A204.1 (cell line): ENCODE measurements around the gene TNFRSF13B.
"Not testable (repeated sequence)": the region's sequence is repeated elsewhere in the genome, so short reads cannot be mapped to it uniquely, and the experiment has no call there.

Experiments used
- FAIRE-seq: peaks from 2 replicates; lab custom pipeline; 2012; peaks lifted over from hg19 to GRCh38; lab: Jason Lieb, UNC

The TNFRSF13B gene

DNA sequence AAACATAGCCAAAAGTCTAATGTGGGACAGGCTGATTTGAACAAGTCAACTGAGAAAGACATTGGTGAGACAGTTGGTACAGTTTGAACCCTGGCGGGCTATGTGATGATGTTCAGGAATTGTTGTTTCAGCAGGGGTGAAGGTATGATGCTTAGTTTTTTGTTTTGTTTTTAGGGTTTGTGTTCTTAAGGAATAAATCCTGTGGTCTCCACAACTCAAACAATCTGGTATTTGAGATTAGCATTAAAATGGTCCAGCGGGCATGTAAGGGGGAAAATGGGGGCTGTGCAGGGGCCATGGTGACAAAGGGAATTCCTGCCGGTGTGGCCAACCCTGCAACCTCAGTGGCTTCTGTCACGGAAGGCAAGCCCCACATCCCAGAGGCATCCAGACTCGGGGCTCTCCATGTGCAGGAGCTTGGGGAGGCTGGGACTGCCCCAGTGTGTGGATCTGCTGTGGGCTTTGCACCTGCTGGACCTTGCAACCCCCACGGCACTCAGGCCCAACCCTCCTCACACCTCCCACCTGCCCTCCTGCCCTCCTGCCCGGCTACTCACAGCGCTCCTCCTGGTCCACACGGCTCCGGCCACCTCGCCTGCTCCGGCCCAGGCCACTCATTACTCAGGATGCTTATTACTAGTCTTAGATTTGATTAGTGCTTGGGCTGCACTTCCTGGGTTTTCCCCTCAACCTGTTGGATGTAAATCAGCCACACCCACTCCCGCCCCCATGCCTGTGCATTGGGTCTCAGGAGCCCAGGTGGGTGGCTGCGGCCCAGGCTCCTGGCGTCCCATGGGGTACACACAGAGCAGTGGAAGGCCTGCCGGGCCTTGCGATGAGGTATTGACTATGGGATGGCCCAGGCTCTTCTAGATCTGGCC, at the start of gene TNFRSF13B:
TNFRSF13B (minus strand) TSS at position 661 of the 881 bp plus-strand sequence; CDS start at position 618, 43 bp downstream.
- no peak for FAIRE-seq

DNA sequence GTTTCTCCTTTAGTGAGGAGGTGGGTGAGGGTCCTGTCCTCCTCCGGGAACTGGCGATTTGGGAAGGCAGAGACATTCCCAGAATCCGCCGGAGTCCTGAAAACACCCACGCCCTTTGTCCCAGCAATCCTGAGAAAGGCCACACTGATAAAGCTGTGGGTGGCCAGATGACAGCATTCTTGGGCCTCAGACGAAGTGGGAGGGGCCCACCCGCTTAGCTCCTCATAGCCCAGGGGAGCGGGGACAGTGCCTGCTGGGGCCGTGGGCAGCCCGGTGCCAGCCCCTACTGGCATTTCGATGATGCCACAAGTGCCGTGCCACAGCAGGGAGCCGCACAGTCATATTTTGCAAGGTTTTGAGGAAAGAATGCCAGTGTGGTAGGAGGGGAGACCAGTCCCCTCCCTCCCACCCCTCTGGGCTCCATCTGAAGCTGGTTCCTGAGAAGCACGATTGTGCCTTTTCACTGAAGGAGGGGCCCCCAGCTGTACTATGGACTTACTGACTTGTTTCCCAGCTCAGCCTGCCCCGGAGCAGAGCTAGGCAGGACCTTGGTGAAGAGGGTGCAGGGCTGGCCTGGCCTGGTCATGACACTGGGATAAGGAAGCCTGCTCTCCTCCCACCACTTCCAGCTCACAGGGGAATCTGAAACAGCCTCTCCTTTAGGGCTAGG, 49.4 kb upstream of the TNFRSF13B start:
- no peak for FAIRE-seq

DNA sequence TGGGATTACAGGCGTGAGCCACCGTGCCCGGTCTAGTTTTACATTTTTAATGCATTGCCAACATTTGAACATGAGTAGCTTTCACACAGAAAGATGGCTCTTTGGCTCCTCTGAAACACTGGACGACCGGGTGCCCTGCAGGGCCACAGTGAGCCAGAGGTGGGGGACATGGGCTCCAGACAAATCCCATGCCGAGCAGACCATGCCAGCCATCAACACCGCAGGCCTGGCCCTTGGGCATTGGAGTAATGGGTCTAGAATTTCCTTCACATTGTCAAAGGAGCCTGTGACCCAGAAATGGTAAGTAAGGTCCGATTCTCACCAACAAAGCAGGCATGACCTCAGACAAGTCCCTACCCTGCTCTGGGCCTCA, 48.9 kb upstream of the TNFRSF13B start:
- no peak for FAIRE-seq

DNA sequence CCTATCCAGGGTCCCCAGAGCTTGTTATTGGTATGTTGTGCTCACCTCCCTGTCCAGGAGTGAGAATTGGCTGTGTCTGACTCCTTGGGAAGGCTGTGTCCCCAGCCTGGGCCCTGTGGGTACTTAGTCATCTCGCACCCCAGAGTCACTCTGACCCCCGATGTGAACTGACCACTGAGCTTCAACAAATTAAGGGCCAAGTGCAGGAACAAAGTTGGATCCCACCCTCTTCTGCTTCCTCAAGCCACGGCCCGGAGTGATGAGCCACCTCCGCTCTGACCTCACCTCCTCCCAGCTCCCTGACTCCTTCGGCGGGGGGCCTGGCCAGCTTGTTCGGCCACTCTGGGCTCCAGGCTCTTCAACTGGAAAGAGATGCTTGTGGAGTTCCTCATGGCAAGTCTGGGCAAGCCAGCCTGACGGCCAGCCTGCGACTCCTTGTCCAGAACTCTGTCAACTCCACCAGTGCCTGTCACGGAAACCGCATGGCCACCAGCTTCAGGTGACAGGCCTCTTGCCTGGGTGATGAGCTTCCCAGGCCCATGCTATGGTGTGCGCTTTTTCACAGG, 48.1 kb upstream of the TNFRSF13B start:
- no peak for FAIRE-seq

DNA sequence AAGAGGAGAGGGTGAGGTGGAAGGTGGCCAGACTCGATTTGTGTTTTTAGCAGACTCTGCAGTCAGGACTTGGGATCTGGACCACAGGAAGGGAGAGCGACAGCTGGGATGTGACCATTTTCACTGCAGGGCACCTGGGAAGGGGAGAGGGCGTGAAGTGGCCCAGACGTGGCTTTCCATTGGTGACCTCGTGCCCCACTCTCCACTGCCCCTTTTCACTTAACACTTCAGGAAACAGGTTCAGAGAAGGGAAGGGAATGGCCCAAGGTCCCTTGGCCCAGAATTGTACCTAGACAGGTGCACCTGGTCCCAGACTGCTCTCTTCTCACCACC, 47.5 kb upstream of the TNFRSF13B start:
- no peak for FAIRE-seq

DNA sequence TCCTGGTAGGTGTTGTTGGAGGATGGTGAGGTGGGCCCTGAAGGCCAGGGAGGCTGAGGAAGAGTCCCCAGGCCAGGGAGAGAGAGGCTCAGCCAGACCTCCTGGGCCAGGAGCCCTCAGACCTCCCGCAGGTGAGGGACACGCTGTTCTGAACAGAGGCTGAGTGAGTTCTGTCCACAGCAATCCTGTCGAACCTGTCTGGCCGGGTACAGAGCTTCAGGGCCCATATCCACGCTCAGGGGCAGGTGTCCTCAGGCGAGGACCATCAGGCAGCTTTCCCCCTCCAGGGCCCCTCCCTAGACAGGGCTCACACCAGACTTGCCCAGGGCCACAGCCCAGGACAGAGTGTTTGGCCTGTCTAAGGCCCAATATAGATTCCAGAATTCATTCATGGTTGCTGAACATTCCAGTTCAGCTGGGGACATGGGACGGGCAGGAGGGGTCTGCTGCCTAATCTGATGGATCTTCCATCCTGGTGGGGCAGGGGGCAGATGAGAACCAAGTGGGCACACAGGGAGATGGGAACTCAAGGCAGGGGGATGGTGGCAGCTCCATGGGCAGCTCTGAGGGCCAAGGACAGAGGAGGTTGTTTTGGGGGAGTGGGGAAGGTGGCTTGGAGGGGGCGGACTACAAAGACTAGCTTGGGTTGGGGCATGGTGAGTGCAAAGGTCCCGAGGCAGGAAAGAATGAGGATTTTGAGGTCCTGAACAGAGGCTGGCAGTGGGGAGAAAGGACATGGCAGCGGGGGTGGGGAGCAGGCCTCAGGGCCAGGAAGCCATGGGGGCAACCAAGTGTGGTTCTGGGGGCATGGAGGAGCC, 46.9 kb upstream of the TNFRSF13B start:
- FAIRE-seq, result no peak

DNA sequence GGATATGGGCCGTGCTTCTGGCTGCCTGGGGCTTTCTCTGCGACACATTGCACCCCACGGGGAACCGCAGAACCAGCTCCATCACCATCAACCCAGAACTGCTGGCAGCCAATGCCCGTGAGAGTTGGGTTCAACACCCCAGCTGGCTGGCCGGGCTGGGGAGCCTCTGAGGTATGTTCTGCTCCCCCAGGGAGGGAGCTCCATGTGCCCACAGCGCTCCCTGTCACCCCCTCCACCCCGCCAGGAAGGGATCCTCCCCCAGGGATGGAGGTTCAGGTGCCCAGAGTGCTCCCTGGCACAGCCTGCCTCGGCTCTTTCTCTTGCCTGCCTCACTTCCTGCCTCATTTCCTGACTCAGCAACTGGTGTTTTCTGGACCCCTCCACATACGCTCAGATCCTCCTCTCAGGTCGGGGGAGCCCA, 46.1 kb upstream of the TNFRSF13B start:
- no peak for FAIRE-seq

DNA sequence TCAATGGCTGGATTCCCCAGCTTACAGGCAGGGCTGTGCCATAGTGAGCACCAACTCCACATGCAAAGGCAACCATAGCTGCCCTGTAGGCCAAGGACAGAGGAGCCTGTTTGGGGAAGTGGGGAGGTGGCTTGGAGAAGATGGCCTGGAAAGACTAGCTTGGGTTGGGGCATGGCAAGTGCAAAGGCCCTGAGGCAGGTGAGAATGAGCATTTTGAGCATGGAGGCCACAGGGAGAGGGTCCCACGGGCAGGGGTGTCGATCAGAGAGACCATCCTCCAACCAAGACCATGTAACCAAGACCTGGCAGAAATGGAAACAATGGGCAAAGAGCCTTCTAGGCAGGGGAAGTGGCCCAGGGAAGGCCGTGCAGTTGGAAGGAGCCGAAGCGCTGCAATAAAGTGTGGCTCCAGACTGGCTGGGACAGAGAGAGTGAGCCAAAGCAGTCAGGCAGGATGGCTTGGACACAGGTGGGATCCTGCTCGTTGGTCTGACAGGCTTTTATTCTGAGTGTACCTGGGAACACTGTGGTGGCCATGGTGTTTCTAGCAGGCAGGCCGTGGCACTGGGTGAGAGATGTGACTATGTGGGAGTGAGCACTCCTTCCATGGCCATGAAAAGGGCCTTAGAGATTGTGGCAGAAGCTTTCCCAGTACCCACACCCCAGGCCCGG, 45.6 kb upstream of the TNFRSF13B start:
- no peak for FAIRE-seq

DNA sequence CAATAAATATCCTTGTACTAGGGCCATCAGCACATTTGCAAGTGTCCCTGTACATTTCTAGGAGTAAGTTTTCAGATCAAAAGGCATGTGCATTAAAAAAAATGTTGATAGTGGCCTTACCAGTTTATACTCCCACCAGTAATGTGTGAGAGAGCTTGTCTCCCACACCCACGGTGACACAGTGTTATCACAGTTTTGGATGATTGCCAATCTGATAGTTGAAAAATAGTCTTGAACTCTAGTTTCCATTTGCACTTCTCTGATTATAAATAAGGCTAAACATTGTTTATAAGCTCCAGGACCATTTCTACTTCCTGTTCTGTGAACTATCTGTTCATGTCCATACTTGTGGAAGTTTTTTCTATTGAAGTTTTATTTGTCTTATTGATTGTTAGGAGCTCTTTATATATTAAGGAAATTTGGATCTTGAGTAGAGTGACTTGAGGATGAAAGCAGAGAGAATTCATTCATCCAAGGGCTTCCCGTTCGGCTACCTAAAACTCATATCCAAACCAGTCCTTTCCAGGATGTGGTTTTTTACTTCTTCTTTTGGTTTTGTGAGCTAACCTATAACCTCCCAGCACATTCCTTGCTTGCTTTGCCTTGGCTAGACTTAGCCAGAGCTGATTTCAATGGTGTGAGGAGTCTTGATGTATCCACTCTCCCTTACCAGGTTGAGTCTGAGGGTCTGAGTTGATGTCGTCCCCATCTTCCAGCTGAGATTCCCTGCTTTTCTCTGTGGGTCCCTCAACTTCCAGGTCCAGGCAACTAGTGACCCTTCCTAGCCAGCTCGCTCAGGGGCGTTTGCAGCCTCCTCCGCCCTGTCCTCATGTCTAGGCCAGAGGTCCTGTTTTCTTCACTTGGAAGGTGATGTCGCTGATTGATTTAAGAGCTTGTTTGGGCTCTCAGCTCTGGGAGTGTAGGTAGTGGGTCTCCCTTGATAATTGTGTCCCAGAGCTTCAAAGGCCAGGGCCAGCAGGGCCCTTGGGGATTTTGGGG, 44.6 kb upstream of the TNFRSF13B start:
- not testable (repeated sequence) for FAIRE-seq

DNA sequence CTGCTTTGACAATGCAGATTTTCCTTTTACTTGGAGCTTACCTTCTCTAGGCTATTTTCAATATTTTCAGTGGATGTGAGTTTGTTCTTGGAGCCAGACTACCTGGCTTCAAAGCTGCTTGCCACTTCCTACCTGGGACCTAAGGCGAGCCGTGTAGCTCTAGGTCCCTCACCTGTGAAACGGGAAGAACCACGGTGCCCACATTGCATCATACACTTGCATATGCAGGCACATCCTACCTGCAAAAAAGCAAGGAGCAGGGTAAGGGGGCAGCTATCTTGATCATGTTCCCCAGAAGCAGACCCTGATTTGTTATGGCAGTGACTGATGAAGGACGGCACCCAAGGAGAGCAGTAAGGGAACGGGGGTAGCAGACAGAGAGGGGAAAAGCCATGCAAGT, 43.3 kb upstream of the TNFRSF13B start:
- no peak for FAIRE-seq

DNA sequence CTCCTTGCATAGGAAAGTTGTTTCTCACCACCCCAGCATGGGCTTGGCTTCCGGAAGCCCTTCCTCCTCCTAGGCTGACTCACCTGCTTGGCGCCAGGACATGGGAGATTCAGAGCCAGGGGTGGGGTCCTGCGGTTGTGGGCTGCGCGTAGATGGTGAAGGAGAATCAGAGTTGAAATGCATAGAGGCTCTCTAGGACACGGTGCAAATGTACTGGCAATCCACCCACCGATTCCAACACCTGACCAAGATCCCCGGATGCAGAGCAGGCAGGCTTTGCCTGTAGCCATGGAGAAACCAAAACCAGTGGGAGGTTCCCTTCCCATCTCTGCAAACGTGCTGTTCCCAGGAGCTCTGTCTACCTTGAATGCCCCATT, 42.8 kb upstream of the TNFRSF13B start:
- FAIRE-seq, result not testable (repeated sequence)

DNA sequence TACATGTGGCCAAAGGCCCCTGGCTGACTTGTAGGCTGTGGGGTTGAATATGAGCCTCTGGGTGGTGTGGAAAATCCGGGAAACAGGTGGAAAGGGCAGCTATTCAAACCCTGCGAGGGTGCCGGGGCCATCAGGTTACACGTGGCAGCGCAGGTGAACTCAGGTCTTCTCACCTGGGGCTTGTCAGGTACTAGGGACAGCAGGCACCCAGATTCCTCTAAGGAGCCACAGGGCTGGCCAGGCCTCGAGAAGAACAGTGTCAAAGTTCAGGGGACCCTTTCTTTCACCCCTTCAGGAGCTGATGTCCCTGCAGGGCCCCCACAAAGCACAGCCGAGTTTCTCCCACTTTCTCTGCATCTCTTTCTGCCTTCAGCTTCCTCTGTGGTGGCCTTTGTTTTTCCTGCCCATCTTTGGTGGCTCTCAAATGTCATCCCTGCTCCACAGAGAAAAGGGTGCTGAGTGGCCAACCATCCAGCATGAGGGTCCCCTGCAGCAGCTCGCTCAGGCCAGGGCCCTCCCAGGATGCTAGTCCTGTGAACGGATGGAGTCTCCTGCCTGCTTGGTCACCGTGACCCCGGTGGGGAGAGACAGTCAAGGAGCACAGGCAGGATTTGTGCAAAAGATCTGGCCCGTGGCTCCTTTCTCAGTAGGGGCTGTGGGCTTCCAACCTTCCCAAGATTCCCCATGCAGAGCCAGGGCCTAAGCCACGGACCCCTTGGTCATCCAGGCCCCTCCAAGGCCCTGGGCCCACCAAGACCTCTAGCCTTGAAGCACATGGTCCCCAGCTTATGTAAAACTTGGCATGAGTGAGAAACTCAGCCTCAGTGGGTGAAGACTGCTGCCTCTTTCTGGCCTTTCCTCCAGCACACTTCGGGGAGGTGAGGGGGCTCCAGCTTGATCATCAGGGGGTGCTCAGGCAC, 42.2 kb upstream of the TNFRSF13B start:
- not testable (repeated sequence) for FAIRE-seq

DNA sequence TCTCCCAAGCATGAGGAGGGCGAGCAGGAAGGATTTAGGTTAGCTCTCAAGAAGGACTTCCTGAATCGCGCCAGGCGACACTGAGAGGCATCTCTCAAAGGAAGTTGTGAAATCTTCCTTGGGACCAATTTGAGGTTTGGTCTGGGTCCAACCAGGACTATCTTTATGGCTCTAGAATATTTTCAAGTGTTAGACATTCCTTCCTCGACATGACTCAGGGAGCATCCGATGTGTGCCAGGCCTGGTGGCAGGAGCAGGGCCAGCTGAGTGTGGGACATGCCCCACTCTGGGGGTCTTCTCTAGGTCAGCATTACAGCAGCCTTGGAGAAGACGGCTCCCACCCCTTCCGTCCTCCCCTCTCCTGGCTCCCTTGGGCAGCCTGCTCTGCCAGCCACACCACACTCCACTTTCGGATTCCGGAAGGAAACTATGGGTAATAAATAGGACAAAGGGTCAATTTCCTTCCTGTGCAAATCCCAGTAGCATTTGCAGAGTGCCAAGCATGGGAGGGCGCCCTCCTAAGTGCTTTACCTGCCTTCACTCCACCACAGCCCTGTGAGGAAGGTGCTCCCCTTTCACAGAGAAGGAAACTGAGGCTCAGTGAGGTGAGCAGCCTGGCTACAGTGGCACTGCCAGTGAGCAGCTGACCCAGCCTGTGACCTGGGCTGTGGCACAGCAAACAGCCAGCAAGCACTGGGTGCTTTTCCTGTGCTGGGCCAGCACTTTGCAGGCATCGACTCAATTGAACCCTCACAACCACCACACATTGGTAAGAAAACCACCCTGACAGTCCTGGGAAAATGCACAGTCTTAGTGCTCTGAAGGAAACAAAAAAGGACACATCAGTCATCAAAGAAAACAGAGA, 39.4 kb upstream of the TNFRSF13B start:
- FAIRE-seq, result not testable (repeated sequence)

DNA sequence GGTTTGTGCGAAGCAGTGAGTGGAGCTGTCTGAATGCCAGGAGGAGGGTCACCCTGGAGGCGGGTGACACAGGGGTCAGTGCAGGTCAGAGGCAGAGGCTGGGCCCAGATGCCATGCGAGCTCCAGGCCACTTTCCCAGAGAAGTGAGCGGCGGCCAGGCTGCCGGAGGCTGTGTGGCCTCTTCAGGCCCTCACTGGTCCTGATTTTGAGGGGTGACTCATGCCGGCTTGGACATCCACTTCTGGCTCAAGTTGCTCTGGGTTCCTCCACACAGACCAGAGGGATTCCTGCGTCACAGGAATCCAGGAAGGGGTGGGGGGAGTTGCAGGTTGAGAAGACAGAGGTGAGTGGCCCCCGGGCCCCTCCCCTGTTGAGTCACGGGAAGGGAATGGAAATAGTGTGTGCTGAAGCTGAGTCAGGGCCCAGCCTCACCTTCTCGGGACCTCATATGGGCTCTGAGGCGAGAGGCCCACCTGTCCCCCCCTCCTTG, 38.7 kb upstream of the TNFRSF13B start:
- not testable (repeated sequence) for FAIRE-seq

DNA sequence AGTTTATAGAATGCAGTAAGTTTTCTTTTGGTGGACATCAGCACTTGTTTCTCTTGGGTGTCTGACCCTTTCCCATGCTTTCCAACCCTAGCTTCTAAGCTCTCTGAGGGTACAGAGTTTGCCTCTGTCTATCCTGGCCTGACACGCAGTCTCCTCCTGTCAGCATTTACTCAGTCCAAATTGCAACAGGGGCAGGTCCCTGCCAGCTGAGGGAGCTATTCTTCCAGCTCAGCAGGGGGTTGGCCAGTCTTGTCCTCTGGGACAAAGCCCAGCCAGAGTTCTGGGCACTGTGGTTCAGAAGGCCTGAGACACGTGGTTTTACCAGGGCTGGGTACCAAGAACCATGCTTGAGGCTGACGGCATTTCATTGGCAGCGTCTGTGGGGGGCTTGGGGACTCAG, 38.1 kb upstream of the TNFRSF13B start:
- FAIRE-seq, result not testable (repeated sequence)

DNA sequence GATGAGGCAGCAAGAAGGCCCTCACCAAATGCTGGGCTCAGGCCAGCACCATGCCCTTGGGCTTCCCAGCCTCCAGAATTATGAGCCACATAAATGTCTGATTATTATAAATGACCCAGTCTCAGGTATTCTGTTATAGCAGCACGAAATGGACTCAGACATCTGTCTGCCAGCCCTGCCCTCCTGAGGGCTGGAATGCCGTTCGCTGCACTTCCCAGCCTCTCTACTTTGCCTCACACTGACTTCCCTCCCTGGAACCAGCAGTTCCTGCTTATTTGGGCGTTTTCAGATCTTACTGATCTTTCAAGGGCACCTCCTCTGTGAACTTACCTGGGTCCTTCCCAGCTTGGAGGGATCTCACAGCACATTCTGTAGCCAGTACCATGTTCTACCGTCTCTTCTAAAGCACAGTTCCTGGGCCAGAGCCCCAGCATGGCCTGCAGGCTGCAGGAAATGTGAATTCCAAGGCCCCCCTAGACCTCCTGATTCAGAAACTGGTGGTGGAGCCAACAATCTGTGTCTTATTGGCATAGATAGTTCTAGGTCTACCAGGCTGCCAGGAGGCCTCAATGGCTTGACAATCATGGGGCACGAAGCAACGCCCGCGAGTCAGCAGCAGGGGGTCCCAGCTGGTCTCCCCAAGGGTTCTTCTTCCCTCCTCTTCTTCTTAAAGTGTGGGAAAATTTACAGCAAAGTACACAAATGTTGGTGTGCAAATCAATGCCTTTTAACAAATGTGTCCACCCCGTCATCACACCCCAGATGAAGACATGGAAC, 36.9 kb upstream of the TNFRSF13B start:
- not testable (repeated sequence) for FAIRE-seq

DNA sequence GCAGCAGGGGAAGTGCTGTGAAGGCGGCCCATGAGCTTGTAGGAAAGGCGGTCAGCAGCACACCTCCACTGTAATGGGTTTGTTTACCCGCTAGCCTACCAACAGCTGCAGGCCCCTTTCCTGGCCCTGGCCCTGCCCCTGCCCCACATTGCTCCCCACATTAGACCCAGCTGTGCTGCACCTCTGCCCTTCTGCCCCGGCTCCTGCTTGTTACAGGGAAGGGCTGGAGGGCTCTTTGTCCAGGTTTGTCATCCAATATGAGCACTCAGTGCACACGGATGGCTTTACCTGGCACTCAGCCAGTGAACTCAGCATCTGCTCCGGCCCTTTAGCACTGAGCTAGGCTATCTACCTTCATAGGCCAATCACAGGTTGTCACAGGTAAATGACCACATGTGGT, 36.0 kb upstream of the TNFRSF13B start:
- FAIRE-seq, result not testable (repeated sequence)
